AG04450 (cell line): ENCODE data around the gene TNRC18. TPM values are rescaled to one million over a fixed set of nuclear protein-coding genes. Genes with fewer than 3 reads are reported as not detected.

Source experiments
- CTCF ChIA-PET: fragments of 300-600, 350-600 bp; formaldehyde crosslinking; extraction: SDS; loops from one replicate; lab custom pipeline; 2022; ENCODE audit warnings: antibody characterized with exemption, inconsistent platforms; lab: Charles Lee
- POLR2A ChIA-PET: fragments of 350-600 bp; formaldehyde crosslinking; extraction: SDS; loops from one replicate; lab custom pipeline; 2021; ENCODE audit warnings: antibody characterized with exemption, inconsistent platforms; lab: Yijun Ruan, JAX
- DNase-seq: peaks from one replicate; pipeline ENCODE4 v3.0.0-alpha.2; 2011; ENCODE audit warnings: low read depth, low spot score
- H3K27ac ChIP-seq: one replicate; pipeline ENCODE4 v1.5.1; 2012; ENCODE audit warnings: low read depth, low read length, control low read depth
- H3K27me3 ChIP-seq: one replicate; pipeline ENCODE4 v1.6.0; 2012; ENCODE audit warnings: low read length; ENCODE audit not compliant: control insufficient read depth, insufficient read depth
- H3K4me3 ChIP-seq: 2 replicates; pipeline ENCODE4 v1.5.1; 2011; ENCODE audit warnings: mild to moderate bottlenecking, low read depth, low read length, control low read depth
- H3K9me3 ChIP-seq: 2 replicates; pipeline ENCODE4 v1.5.1; 2012; ENCODE audit warnings: low read length; ENCODE audit not compliant: control insufficient read depth, insufficient read depth
- polyA plus RNA-seq: library from polyadenylated mRNA; depleted of rRNA; stranded (reverse); fragments of >200 nt; gene quantifications from 2 replicates; pipeline ENCODE4 v1.2.3, GENCODE V29; 2011
- TF ChIP-seq, protein P1 (sequence below): IDR thresholded peaks from 2 replicates; pipeline ENCODE4 v1.5.1; 2011; ENCODE audit warnings: low read depth, low read length, control low read depth, inconsistent platforms

TNRC18 gene
- polyA plus RNA-seq, 1 experiment = 13.4 TPM

DNA sequence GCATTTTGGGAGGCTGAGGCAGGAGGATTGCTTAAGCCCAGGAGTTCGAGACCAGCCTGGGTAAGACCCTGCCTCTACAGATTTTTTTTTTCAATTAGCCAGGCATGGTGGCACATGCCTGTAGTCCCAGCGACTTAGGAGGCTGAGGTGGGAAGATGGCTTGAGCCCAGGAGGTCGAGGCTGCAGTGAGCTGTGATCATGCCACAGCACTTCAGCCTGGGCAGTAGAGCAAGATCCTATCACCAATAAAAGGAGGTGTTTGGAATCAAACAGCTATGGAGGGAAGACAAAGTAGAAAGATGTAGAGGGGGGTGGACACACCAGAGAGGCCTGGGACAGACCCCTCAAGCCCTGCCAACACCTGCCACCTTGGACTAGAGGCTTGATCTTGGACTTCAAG, 9.1 kb upstream of the TNRC18 start:
- no peak overlapping the region for H3K27ac ChIP-seq
- TF ChIP-seq, protein P1, sequence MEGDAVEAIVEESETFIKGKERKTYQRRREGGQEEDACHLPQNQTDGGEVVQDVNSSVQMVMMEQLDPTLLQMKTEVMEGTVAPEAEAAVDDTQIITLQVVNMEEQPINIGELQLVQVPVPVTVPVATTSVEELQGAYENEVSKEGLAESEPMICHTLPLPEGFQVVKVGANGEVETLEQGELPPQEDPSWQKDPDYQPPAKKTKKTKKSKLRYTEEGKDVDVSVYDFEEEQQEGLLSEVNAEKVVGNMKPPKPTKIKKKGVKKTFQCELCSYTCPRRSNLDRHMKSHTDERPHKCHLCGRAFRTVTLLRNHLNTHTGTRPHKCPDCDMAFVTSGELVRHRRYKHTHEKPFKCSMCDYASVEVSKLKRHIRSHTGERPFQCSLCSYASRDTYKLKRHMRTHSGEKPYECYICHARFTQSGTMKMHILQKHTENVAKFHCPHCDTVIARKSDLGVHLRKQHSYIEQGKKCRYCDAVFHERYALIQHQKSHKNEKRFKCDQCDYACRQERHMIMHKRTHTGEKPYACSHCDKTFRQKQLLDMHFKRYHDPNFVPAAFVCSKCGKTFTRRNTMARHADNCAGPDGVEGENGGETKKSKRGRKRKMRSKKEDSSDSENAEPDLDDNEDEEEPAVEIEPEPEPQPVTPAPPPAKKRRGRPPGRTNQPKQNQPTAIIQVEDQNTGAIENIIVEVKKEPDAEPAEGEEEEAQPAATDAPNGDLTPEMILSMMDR = no peak
- POLR2A ChIA-PET = no interaction called here
- peaks cover 28% of the 10 kb centered on the region for H3K9me3 ChIP-seq
- no peaks in the 10 kb centered on the region for H3K27me3 ChIP-seq
- DNase-seq = no peak
- no peak overlapping the region for H3K4me3 ChIP-seq
- CTCF ChIA-PET = no interaction called here

GRCh38 chr7:5431560-5432015, 8.0 kb upstream of the TNRC18 start:
- TF ChIP-seq, protein P1 = no peak
- Histone ChIP-seq H3K9me3 (peaks cover 17% of the 10 kb centered on the region), H3K27me3 (no peaks in the 10 kb centered on the region), H3K4me3 (no peak overlapping the region), H3K27ac (no peak overlapping the region)
- ChIA-PET CTCF (interaction anchor here (1.1 kb wide), 1 partner anchor 20 kb away, joined by 4 read pairs; no protein-coding TSS in a partner anchor), POLR2A (interaction anchor here (0.7 to 0.8 kb wide), 2 partner anchors 10 to 17 kb away, joined by 4 to 7 read pairs; no protein-coding TSS in a partner anchor)
- DNase-seq = no peak

DNA sequence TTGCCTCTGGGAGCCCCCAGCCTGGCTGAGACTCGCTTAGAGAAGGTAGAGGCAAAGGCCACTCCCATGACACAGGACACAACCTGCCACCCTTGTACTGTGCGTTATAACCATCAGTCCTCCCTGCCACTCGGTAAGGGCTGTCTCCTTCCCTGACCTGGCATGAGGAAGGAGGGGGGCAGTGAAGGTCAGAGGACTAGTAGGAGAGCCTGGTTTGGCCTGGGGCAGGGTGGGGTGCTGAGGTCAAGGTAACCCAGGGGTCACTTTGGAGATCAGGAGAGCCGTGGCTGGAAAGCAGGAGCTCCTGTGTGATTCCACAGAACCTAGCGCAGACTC, 6.9 kb upstream of the TNRC18 start:
- Histone ChIP-seq H3K4me3 (peak overlapping the region; percentile 86), H3K27me3 (no peaks in the 10 kb centered on the region)
- CTCF ChIA-PET = interaction anchor here (1.1 kb wide), 1 partner anchor 21 kb away, joined by 4 read pairs; no protein-coding TSS in a partner anchor

DNA sequence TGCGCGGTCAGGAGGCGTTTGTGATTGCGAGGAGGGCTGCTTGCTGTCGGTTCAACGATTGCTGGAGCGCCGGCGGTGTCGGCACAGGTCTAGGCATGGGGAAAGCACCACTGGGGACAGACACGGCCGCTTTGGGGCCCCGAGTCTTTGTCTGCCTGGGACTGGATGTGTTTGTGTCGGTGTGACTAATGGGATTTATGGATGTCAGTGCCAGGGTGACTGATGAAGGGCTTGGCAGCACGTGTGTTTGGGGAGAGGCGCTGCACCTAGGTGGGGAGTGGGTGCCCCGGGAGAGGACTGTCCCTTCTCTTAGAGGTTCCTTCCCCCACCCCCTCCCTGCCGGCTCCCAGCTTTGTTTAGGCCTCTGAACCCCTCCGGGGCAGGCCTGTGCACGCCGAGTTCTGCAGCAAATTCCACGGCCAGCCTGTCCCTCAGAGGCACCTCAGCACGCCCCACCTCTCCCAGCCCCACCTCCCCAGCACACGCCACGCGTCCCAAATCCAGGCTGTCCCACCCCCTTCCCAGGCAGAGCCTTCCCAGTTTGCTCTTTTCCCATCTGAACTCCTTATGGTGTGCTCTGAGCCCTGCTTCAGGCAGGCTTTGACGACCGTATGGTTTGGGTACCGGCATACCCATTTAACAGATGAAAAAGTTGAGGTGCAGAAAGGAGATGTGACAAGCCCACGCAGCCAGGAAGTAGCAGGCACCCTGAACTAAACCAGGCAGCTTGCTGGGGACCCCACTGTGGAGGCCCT, 6.4 kb upstream of the TNRC18 start:
- Histone ChIP-seq H3K27ac (peak overlapping the region; percentile 97), H3K9me3 (peaks cover 9% of the 10 kb centered on the region), H3K27me3 (no peaks in the 10 kb centered on the region), H3K4me3 (peak overlapping the region; percentile 86)
- TF ChIP-seq, protein P1 = no peak
- ChIA-PET CTCF (interaction anchor here (1.1 kb wide), 1 partner anchor 190 kb away, joined by 5 read pairs; no protein-coding TSS in a partner anchor), POLR2A (no interaction called here)
- DNase-seq = no peak

More for the DNA sequence above, 6.9 kb upstream of the TNRC18 start:
- H3K27ac ChIP-seq = peak overlapping the region; percentile 11
- DNase-seq = no peak
- peaks cover 8% of the 10 kb centered on the region for H3K9me3 ChIP-seq
- TF ChIP-seq, protein P1 = no peak
- POLR2A ChIA-PET = no interaction called here

DNA sequence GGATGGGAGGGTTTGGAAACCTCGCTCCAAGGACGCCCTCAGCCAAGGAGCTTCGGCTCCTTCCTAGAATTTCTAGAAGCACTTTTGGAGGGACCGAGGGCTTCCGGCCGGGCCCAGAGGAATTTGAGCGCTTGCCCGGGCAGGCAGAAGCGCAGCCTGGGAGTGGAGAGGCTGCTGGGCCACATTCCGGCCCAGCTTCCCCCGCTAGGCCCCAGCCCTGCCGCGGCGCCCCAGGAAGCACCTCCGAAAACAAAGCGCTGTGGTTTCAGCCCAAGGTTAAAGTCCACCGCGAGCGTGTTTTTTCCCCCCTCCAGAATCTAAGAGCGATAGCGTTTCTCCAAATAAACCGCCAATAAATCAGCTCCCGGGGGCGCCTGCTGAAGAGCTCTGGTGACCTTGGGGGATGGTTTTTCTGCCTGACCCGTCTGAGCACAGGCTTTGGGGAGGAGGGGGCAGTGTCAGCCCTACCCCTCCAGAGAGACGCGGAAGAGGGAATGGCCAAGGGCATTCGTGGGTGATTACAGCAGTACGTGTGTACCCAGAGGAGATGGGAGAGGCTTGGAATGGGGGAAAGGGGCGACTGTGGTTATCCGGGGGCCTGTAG, 5.7 kb upstream of the TNRC18 start:
- ChIA-PET CTCF (interaction anchor here (1.1 kb wide), 1 partner anchor 190 kb away, joined by 5 read pairs; no protein-coding TSS in a partner anchor), POLR2A (no interaction called here)
- no peaks in the 10 kb centered on the region for H3K27me3 ChIP-seq
- H3K4me3 ChIP-seq = peak overlapping the region; percentile 86
- no peak for DNase-seq
- TF ChIP-seq, protein P1 = no peak
- peak overlapping the region; percentile 97 for H3K27ac ChIP-seq
- peaks cover 11% of the 10 kb centered on the region for H3K9me3 ChIP-seq
